ENCODE data around the gene SLC16A1. TPM values are rescaled to one million over a fixed set of nuclear protein-coding genes. Genes with fewer than 3 reads are reported as not detected.

The SLC16A1 gene
- total RNA-seq, 2 experiments from 2014 or later, result 59.0 to 61.4 TPM

DNA sequence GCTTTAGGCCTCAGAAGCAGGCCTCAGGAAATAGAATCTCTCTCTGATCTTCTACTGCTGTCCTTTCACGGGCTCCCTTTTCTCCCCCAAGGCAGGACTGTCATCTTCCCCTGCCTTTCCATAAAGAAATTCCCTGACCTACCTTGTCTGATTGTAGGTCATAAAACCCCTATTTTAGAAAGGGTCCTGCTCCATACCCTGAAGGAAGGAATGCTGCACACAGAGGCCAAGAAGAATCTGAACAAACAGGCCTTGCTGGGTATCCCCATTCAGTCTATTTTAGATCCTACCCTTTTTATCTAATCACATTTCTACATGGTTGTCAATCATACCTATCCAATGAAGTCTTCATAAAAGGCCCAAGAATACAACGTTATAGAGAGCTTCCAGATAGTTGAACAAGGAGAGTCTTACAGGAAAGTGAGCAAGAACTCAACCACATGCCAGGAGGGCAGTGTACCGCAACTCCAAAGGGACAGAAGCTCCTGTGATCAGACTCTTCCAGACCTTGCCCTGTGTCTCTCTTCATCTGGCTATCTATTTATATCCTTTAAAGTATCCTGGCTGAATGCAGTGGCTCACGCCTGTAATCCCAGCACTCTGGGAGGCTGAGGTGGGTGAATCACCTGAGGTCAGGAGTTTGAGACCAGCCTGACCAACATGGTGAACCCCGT lies 93.1 kb downstream of the SLC16A1 start:
- peaks cover 17% of the 10 kb centered on the region for H3K4me1 Mint-ChIP-seq
- peaks cover 3% of the 10 kb centered on the region for H3K9me3 Mint-ChIP-seq
- no peaks in the 10 kb centered on the region for H3K36me3 Mint-ChIP-seq (ENCODE audit: low read depth)
- ChIA-PET CTCF (interaction anchor here (0.5 to 2.3 kb wide), 2 partner anchors 195 to 210 kb away, joined by 4 to 10 read pairs; partner anchors contain the start of gene LRIG2), POLR2A (no interaction called here)
- no peak for DNase-seq
- no peaks in the 10 kb centered on the region for H3K27me3 Mint-ChIP-seq
- no peak overlapping the region for H3K27ac Mint-ChIP-seq
- H3K4me3 Mint-ChIP-seq, result no peak overlapping the region

Other genes with a start within 250 kb of the SLC16A1 start
- gene RHOC, start 249.1 kb downstream of the SLC16A1 start, total RNA-seq, result 10 to 100 TPM; 87.1 to 92.4 TPM
- not detected for gene PPM1J, start 240.9 kb downstream of the SLC16A1 start, total RNA-seq
- gene LRIG2, start 117.0 kb upstream of the SLC16A1 start, total RNA-seq, result 10 to 100 TPM in 1 of 2 experiments, 1 to 10 TPM in 1; 9.6 to 10.8 TPM

Data from activated CD4-positive, alpha-beta memory T cell treated with anti-CD3 and anti-CD28 coated beads, Interleukin-2, amount 10 ng/mL, durations not matched to agents 7 days and 5 days (primary cell).